ENCODE data around the gene CHI3L2. TPM values are rescaled to one million over a fixed set of nuclear protein-coding genes. Genes with fewer than 3 reads are reported as not detected.

Gene CHI3L2
- total RNA-seq, 1 experiment from 2014 or later = 0.77 TPM

GRCh38 chr1:111271464-111271801, 43.9 kb downstream of the CHI3L2 start:
- H3K4me3 ChIP-seq (ENCODE audit: low read depth in 2 of 2, low read length in 2 of 2) = no peak overlapping the region
- no TSS peak for BruUV-seq (replicated peaks)
- H3K27me3 ChIP-seq (ENCODE audit: control insufficient read depth, insufficient read depth, low read length) = no peaks in the 10 kb centered on the region
- intact Hi-C loops (cut with micrococcal nuclease; ENCODE audit: unreplicated experiment) (no loop called here), in situ Hi-C loops (cut with HindIII; ENCODE audit: low pct_unique_long_range_greater_than_20kb, low sequenced_read_pairs) (no loop called here)
- no peaks in the 10 kb centered on the region for H3K4me1 ChIP-seq (ENCODE audit: control insufficient read depth, insufficient read depth, low read length)
- ChIA-PET CTCF (no interaction called here), POLR2A (no interaction called here)
- TF ChIP-seq REST (IDR thresholded peaks at IDR 0.05; ENCODE audit: insufficient read depth in 1 of 2, low read depth in 2 of 2, low read length in 1 of 2) (no peak), POLR2AphosphoS5 (IDR thresholded peaks at IDR 0.05; ENCODE audit: low read depth, low read length) (no peak), CTCF (IDR thresholded peaks at IDR 0.05) (no peak), SIN3A (IDR thresholded peaks at IDR 0.05; ENCODE audit: borderline replicate concordance, insufficient read depth, low read depth, low read length) (no peak), TCF7L2 (IDR thresholded peaks at IDR 0.05; ENCODE audit: low read depth, low read length) (no peak)
- DNase-seq (ENCODE audit: low read depth, low spot score) (no peak), ATAC-seq (no peak)
- H3K9me3 ChIP-seq (ENCODE audit: control insufficient read depth, insufficient read depth, low read depth, low read length) = peaks cover under 1% of the 10 kb centered on the region; the same call in 1 of the 2 replicates
- H3K36me3 ChIP-seq (ENCODE audit: control insufficient read depth, insufficient read depth, low read length) = no peaks in the 10 kb centered on the region
- H3K27ac ChIP-seq (ENCODE audit: low read length) = no peak overlapping the region

GRCh38 chr1:111272081-111272480, 44.6 kb downstream of the CHI3L2 start:
- H3K4me3 ChIP-seq (ENCODE audit: low read depth in 2 of 2, low read length in 2 of 2) = no peak overlapping the region
- intact Hi-C loops (cut with micrococcal nuclease; ENCODE audit: unreplicated experiment) = no loop called here
- peaks cover 7% of the 10 kb centered on the region; the same call in 1 of the 2 replicates for H3K9me3 ChIP-seq (ENCODE audit: control insufficient read depth, insufficient read depth, low read depth, low read length)
- H3K4me1 ChIP-seq (ENCODE audit: control insufficient read depth, insufficient read depth, low read length) = no peaks in the 10 kb centered on the region
- no peak for TF ChIP-seq POLR2AphosphoS5 (IDR thresholded peaks at IDR 0.05; ENCODE audit: low read depth, low read length)
- no peak for TF ChIP-seq REST (IDR thresholded peaks at IDR 0.05; ENCODE audit: insufficient read depth in 1 of 2, low read depth in 2 of 2, low read length in 1 of 2)
- no peak for TF ChIP-seq TCF7L2 (IDR thresholded peaks at IDR 0.05; ENCODE audit: low read depth, low read length)
- no peak for TF ChIP-seq SIN3A (IDR thresholded peaks at IDR 0.05; ENCODE audit: borderline replicate concordance, insufficient read depth, low read depth, low read length)
- TF ChIP-seq CTCF (IDR thresholded peaks at IDR 0.05) = no peak
- no TSS peak for BruUV-seq (replicated peaks)
- in situ Hi-C loops (cut with HindIII; ENCODE audit: low pct_unique_long_range_greater_than_20kb, low sequenced_read_pairs) = no loop called here
- H3K36me3 ChIP-seq (ENCODE audit: control insufficient read depth, insufficient read depth, low read length) = no peaks in the 10 kb centered on the region
- POLR2A ChIA-PET = no interaction called here
- no peak for ATAC-seq
- no peaks in the 10 kb centered on the region for H3K27me3 ChIP-seq (ENCODE audit: control insufficient read depth, insufficient read depth, low read length)
- H3K27ac ChIP-seq (ENCODE audit: low read length) = no peak overlapping the region
- no peak for DNase-seq (ENCODE audit: low read depth, low spot score)
- CTCF ChIA-PET = no interaction called here

Data from Panc1 (cell line).